BJ (cell line): ENCODE measurements around the gene CHRDL1. TPM values are rescaled to one million over a fixed set of nuclear protein-coding genes. Genes with fewer than 3 reads are reported as not detected.

Experiments
- CTCF ChIA-PET: fragments of 350-600 bp; formaldehyde crosslinking; extraction: SDS; loops from one replicate; lab custom pipeline; 2021; ENCODE audit warnings: antibody characterized with exemption, inconsistent platforms; lab: Yijun Ruan, JAX
- POLR2A ChIA-PET: fragments of 300-600 bp; sonication (Branson Sonifier 250); formaldehyde crosslinking; extraction: SDS; loops from one replicate; lab custom pipeline; 2021; ENCODE audit warnings: antibody characterized with exemption; lab: Charles Lee
- DNase-seq: peaks from one replicate; pipeline ENCODE4 v3.0.0-alpha.2; 2011; ENCODE audit warnings: low read depth
- H3K27me3 ChIP-seq: 2 replicates; pipeline ENCODE4 v1.6.0; 2011; ENCODE audit warnings: low read length; ENCODE audit not compliant: control insufficient read depth, insufficient read depth
- H3K36me3 ChIP-seq: 2 replicates; pipeline ENCODE4 v1.5.1; 2011; ENCODE audit warnings: low read length; ENCODE audit not compliant: control insufficient read depth, insufficient read depth
- H3K4me3 ChIP-seq: 2 replicates; pipeline ENCODE4 v1.5.1; 2011; ENCODE audit warnings: low read depth, mild to moderate bottlenecking, control low read depth, low read length
- polyA plus RNA-seq: library from polyadenylated mRNA; depleted of rRNA; stranded (reverse); fragments of >200 nt; gene quantifications from 2 replicates; pipeline ENCODE4 v1.2.3, GENCODE V29; 2011
- TF ChIP-seq, protein P1 (sequence below): IDR thresholded peaks from 2 replicates; pipeline ENCODE4 v1.5.1; 2011; ENCODE audit warnings: low read depth, mild to moderate bottlenecking, control low read depth, inconsistent platforms, low read length, moderate library complexity; ENCODE audit not compliant: insufficient read depth

CHRDL1 gene
- polyA plus RNA-seq, 1 experiment = 4.3 TPM

DNA sequence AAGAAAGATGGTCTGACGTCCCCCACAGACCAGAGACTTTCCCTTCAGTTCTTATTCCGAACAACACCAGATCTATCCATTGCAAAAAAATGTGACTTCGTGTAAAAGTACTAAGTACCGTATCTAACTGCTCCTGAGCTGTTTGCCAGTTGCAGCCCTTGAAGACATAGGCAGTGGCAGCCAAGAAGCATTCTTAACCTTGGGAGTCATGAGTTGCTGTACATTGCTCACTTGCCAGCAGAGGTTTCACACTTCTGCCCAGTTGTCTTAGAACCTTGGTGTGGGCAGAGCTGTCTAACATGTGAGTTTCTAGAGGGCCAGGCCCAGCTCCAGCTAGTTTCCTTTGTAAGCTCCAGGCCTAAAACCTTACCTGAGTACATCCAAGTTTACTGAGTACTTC, 10.5 kb upstream of the CHRDL1 start:
- DNase-seq = no peak
- CTCF ChIA-PET = interaction anchor here (1.9 kb wide), 1 partner anchor 31 kb away, joined by 5 read pairs; no protein-coding TSS in a partner anchor
- no peaks in the 10 kb centered on the region for H3K36me3 ChIP-seq
- POLR2A ChIA-PET = no interaction called here
- H3K27me3 ChIP-seq = no peaks in the 10 kb centered on the region
- no peak overlapping the region for H3K4me3 ChIP-seq
- TF ChIP-seq, protein P1, sequence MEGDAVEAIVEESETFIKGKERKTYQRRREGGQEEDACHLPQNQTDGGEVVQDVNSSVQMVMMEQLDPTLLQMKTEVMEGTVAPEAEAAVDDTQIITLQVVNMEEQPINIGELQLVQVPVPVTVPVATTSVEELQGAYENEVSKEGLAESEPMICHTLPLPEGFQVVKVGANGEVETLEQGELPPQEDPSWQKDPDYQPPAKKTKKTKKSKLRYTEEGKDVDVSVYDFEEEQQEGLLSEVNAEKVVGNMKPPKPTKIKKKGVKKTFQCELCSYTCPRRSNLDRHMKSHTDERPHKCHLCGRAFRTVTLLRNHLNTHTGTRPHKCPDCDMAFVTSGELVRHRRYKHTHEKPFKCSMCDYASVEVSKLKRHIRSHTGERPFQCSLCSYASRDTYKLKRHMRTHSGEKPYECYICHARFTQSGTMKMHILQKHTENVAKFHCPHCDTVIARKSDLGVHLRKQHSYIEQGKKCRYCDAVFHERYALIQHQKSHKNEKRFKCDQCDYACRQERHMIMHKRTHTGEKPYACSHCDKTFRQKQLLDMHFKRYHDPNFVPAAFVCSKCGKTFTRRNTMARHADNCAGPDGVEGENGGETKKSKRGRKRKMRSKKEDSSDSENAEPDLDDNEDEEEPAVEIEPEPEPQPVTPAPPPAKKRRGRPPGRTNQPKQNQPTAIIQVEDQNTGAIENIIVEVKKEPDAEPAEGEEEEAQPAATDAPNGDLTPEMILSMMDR = no peak

DNA sequence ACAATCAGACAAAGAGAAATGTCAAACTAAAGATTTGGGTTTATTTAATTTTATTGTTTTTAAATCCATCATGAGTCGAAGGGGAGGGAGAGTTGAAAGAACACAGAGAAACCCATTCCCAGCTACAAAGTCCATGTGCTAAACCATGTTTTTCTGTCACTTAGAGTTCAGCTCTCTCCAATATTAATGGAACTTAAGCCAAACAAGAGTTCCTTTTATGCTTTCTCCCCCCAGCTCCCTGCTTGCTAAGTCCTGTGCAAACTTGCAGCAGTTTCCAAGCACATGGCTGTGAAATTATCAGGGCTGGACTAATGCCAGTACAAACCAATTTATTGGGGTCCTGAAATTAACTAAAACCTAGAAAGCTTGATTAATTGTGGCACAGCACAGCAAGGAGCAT, 9.7 kb upstream of the CHRDL1 start:
- CTCF ChIA-PET = interaction anchor here (1.9 kb wide), 1 partner anchor 32 kb away, joined by 5 read pairs; no protein-coding TSS in a partner anchor
- TF ChIP-seq, protein P1 = no peak
- POLR2A ChIA-PET = no interaction called here
- Histone ChIP-seq H3K27me3 (no peaks in the 10 kb centered on the region), H3K36me3 (no peaks in the 10 kb centered on the region), H3K4me3 (no peak overlapping the region)
- DNase-seq = no peak

DNA sequence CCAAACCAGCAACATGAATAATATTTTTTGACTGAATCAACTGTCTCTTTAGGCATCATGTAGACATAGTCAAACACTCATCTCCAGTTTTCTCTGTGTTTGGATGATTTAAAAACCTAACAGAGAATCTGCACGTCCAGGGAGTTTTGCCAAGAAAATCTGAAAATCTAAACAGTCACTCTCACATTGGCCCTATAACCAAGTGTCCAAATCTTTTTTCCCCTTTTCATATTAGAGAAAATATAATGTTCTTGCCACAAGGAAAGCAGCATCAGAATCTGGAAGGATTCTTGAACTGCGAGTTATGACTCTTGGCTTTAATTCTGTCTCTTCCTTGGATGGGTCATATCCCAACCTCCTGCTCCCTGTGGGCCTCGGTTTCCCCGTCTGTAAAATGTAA, 8.8 kb upstream of the CHRDL1 start:
- no peaks in the 10 kb centered on the region for H3K27me3 ChIP-seq
- DNase-seq = no peak
- no peaks in the 10 kb centered on the region for H3K36me3 ChIP-seq
- POLR2A ChIA-PET = no interaction called here
- TF ChIP-seq, protein P1 = no peak
- H3K4me3 ChIP-seq = no peak overlapping the region
- CTCF ChIA-PET = no interaction called here

DNA sequence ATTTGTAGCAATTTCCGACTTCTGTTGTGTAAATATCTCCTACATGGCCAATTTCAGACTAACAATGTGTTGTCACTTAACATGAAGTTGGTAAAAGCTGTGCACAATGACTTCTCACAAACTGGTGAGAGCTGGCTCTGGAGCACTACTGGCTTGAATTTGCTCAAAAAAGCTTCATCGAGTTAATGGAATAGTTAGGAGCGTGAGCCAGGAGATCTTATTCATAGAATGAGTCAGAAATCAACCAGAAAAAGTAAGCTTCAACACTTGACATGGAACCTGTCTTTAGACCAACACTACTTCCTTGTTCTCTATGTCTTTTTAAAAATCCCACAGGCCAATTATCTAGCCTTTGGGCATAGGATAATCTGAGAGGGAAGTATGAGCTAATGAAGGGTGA, 7.9 kb upstream of the CHRDL1 start:
- H3K36me3 ChIP-seq = no peaks in the 10 kb centered on the region
- CTCF ChIA-PET = no interaction called here
- DNase-seq = no peak
- POLR2A ChIA-PET = no interaction called here
- H3K4me3 ChIP-seq = no peak overlapping the region
- H3K27me3 ChIP-seq = no peaks in the 10 kb centered on the region
- TF ChIP-seq, protein P1 = no peak

DNA sequence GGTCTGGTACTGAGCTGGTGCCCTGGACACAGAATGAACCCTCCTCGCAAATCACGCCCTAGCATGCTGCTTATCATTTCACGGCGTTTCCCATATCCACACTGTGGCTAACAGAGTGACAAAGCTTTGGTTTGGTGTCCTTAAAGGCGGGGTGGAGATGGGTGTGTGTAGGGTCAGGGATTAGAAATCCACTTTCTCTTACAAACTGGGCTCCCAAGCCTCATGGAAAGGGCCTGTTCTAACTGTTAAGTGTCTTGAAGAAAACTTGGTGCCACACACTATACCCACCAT, 735 bp upstream of the CHRDL1 start:
- no peak for DNase-seq
- no peaks in the 10 kb centered on the region for H3K36me3 ChIP-seq
- H3K27me3 ChIP-seq = no peaks in the 10 kb centered on the region
- H3K4me3 ChIP-seq = peak overlapping the region; percentile 42
- TF ChIP-seq, protein P1 = no peak
- POLR2A ChIA-PET = no interaction called here
- CTCF ChIA-PET = no interaction called here
